ENCODE data around the gene POLG2.
"Not testable (repeated sequence)": the region's sequence is repeated elsewhere in the genome, so short reads cannot be mapped to it uniquely, and the experiment has no call there.

The POLG2 gene

GRCh38 chr17:64470625-64471024 is 26.2 kb downstream of the POLG2 start:
- no peak for DNase-seq (ENCODE audit: low spot score)
- H3K27ac ChIP-seq (ENCODE audit: poor library complexity, severe bottlenecking), result no peak overlapping the region
- no peaks in the 10 kb centered on the region for H3K4me1 ChIP-seq (ENCODE audit: insufficient read depth, poor library complexity, severe bottlenecking)
- no peaks in the 10 kb centered on the region for H3K36me3 ChIP-seq (ENCODE audit: low read depth)
- no peak for ATAC-seq (ENCODE audit: low read depth)
- no peaks in the 10 kb centered on the region for H3K9me3 ChIP-seq (ENCODE audit: severe bottlenecking)
- H3K4me3 ChIP-seq (ENCODE audit: severe bottlenecking), result no peak overlapping the region
- no peaks in the 10 kb centered on the region for H3K27me3 ChIP-seq (ENCODE audit: insufficient read depth, poor library complexity, severe bottlenecking)
- no peak for TF ChIP-seq CTCF (IDR thresholded peaks at IDR 0.05; ENCODE audit: poor library complexity, severe bottlenecking)

DNA sequence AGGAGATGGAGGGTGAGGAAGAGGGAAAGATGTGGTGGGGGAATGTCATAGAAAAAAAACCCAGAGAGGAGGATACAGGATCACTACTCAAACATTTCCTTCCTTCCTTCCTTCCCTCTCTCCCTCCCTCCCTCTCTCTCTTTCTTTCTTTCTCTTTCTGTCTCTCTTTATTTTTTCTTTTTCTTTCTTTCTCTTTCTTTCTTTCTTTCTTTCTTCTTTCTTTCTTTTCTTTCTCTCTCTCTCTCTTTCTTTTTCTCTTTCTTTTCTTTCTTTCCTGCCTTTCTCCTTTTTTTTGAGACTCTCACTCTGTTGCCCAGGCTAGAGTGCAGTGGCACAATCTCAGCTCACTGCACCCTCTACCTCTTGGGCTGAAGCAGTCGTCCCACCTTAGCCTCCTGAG is 30.0 kb downstream of the POLG2 start:
- H3K27me3 ChIP-seq (ENCODE audit: insufficient read depth, poor library complexity, severe bottlenecking); ATAC-seq (ENCODE audit: low read depth); H3K36me3 ChIP-seq (ENCODE audit: low read depth); H3K4me3 ChIP-seq (ENCODE audit: severe bottlenecking); H3K27ac ChIP-seq (ENCODE audit: poor library complexity, severe bottlenecking); H3K9me3 ChIP-seq (ENCODE audit: severe bottlenecking); H3K4me1 ChIP-seq (ENCODE audit: insufficient read depth, poor library complexity, severe bottlenecking); DNase-seq (ENCODE audit: low spot score): not testable (repeated sequence)

DNA sequence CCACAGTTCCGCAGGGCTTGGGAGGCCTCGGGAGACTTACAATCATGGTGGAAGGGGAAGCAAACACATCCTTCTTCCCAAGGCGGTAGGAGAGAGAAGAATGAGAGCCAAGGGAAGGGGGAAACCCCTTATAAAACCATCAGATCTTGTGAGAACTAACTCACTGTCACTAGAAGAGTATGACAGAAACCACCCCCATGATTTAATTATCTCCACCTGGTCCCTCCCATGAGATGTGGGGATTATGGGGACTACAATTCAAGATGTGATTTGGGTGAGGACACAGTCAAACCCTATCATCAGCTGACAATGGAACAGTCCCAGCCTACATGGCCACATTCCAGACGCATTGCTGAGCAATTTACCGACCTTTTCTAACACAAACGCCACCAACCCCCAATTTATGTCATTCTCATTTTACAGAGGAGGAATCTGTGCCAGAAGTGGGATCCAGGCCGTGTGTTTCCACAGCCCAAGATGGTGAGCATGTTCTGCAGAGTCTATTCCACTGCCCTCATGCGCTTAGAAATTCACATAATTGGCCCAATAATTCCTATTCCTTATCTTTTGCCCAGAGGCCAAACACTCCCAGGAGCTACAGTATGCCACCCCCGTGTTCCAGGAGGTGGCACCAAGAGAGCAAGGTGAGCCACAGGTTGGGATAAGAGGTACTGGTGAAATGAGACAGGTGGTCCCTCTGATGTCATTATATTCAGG is 30.7 kb downstream of the POLG2 start:
- H3K4me1 ChIP-seq (ENCODE audit: insufficient read depth, poor library complexity, severe bottlenecking), result no peaks in the 10 kb centered on the region
- no peak for DNase-seq (ENCODE audit: low spot score)
- no peak for ATAC-seq (ENCODE audit: low read depth)
- no peaks in the 10 kb centered on the region for H3K9me3 ChIP-seq (ENCODE audit: severe bottlenecking)
- no peaks in the 10 kb centered on the region for H3K27me3 ChIP-seq (ENCODE audit: insufficient read depth, poor library complexity, severe bottlenecking)
- H3K27ac ChIP-seq (ENCODE audit: poor library complexity, severe bottlenecking), result no peak overlapping the region
- TF ChIP-seq CTCF (IDR thresholded peaks at IDR 0.05; ENCODE audit: poor library complexity, severe bottlenecking), result no peak
- no peaks in the 10 kb centered on the region for H3K36me3 ChIP-seq (ENCODE audit: low read depth)
- H3K4me3 ChIP-seq (ENCODE audit: severe bottlenecking), result no peak overlapping the region

DNA sequence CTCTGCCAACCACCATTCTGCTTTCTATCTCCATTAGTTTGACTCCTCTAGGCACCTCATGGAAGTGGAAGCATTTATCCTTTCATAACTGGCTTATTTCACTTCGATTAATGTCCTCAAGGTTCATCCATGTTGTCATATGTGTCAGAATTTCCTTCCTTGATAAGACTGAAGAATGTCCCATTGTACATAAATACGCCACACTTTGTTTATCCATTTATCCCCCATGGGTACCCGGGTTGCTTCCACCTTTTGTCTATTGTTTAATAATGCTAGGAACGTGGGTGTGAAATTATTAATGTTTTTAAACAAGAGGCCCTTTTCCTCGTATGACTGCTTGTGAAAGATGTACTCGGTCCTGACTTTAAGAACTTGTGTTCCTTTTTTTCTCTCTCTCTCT is 35.1 kb downstream of the POLG2 start:
- no peak for TF ChIP-seq CTCF (IDR thresholded peaks at IDR 0.05; ENCODE audit: poor library complexity, severe bottlenecking)
- H3K9me3 ChIP-seq (ENCODE audit: severe bottlenecking), result no peaks in the 10 kb centered on the region
- ATAC-seq (ENCODE audit: low read depth) (no peak), DNase-seq (ENCODE audit: low spot score) (no peak)
- no peak overlapping the region for H3K4me3 ChIP-seq (ENCODE audit: severe bottlenecking)
- no peak overlapping the region for H3K27ac ChIP-seq (ENCODE audit: poor library complexity, severe bottlenecking)
- H3K4me1 ChIP-seq (ENCODE audit: insufficient read depth, poor library complexity, severe bottlenecking), result no peaks in the 10 kb centered on the region
- no peaks in the 10 kb centered on the region for H3K27me3 ChIP-seq (ENCODE audit: insufficient read depth, poor library complexity, severe bottlenecking)
- H3K36me3 ChIP-seq (ENCODE audit: low read depth), result no peaks in the 10 kb centered on the region

- Histone ChIP-seq H3K4me1 (ENCODE audit: insufficient read depth, poor library complexity, severe bottlenecking) (no peaks in the 10 kb centered on the region), H3K27me3 (ENCODE audit: insufficient read depth, poor library complexity, severe bottlenecking) (no peaks in the 10 kb centered on the region), H3K4me3 (ENCODE audit: severe bottlenecking) (no peak overlapping the region), H3K9me3 (ENCODE audit: severe bottlenecking) (no peaks in the 10 kb centered on the region), H3K27ac (ENCODE audit: poor library complexity, severe bottlenecking) (no peak overlapping the region), H3K36me3 (ENCODE audit: low read depth) (no peaks in the 10 kb centered on the region)
- ATAC-seq (ENCODE audit: low read depth) (no peak), DNase-seq (ENCODE audit: low spot score) (no peak)
- no peak for TF ChIP-seq CTCF (IDR thresholded peaks at IDR 0.05; ENCODE audit: poor library complexity, severe bottlenecking)
These were observed 35.9 kb downstream of the POLG2 start for GRCh38 chr17:64460955-64461354.

GRCh38 chr17:64459818-64460217 is 37.0 kb downstream of the POLG2 start:
- not testable (repeated sequence) for H3K4me1 ChIP-seq (ENCODE audit: insufficient read depth, poor library complexity, severe bottlenecking); ATAC-seq (ENCODE audit: low read depth); H3K4me3 ChIP-seq (ENCODE audit: severe bottlenecking); H3K27me3 ChIP-seq (ENCODE audit: insufficient read depth, poor library complexity, severe bottlenecking); H3K27ac ChIP-seq (ENCODE audit: poor library complexity, severe bottlenecking); DNase-seq (ENCODE audit: low spot score); H3K36me3 ChIP-seq (ENCODE audit: low read depth); H3K9me3 ChIP-seq (ENCODE audit: severe bottlenecking)
